ENCODE measurements around the gene IL17RA. TPM values are rescaled to one million over a fixed set of nuclear protein-coding genes. Genes with fewer than 3 reads are reported as not detected.

The IL17RA gene
- total RNA-seq, 1 donor from 2014 or later: 21.5 TPM

GRCh38 chr22:17098379-17098819 is 13.6 kb downstream of the IL17RA start:
- Histone ChIP-seq H2AFZ (ENCODE audit: low read depth, low read length) (no peak overlapping the region), H4K20me1 (ENCODE audit: insufficient read depth, low read length) (peaks cover 51% of the 10 kb centered on the region), H3K9ac (ENCODE audit: low read length) (no peak overlapping the region), H3K4me2 (ENCODE audit: low read length) (no peak overlapping the region), H3K9me3 (ENCODE audit: insufficient read depth, low read depth, low read length) (no peaks in the 10 kb centered on the region), H3K27ac (ENCODE audit: low read depth, low read length) (no peak overlapping the region), H3K36me3 (ENCODE audit: insufficient read depth, low read length) (peaks cover 24% of the 10 kb centered on the region), H3K79me2 (ENCODE audit: insufficient read depth, low read length) (peaks cover 25% of the 10 kb centered on the region), H3K4me3 (ENCODE audit: insufficient read depth, low read depth, low read length) (no peak overlapping the region), H3K27me3 (ENCODE audit: insufficient read depth, low read length) (no peaks in the 10 kb centered on the region), H3K4me1 (ENCODE audit: insufficient read depth, low read length) (no peaks in the 10 kb centered on the region)
- no peak overlapping the region for H3K4me3 Mint-ChIP-seq (ENCODE audit: unreplicated experiment)
- no peaks in the 10 kb centered on the region for H3K9me3 Mint-ChIP-seq (ENCODE audit: unreplicated experiment)
- DNase-seq (ENCODE audit: low read depth) (no peak), FAIRE-seq (no peak)
- H3K4me1 Mint-ChIP-seq (ENCODE audit: low read depth, unreplicated experiment): no peaks in the 10 kb centered on the region
- no peak overlapping the region for H3K27ac Mint-ChIP-seq (ENCODE audit: unreplicated experiment)
- peaks cover 32% of the 10 kb centered on the region for H3K36me3 Mint-ChIP-seq (ENCODE audit: low read depth, unreplicated experiment)
- TF ChIP-seq CTCF (IDR thresholded peaks at IDR 0.05; ENCODE audit: insufficient read depth, low read depth, low read length) (no peak), EZH2 (IDR thresholded peaks at IDR 0.05; ENCODE audit: insufficient read depth, low read length) (no peak)
- H3K27me3 Mint-ChIP-seq (ENCODE audit: low read depth, unreplicated experiment): no peaks in the 10 kb centered on the region

GRCh38 chr22:17100621-17101020 is 15.8 kb downstream of the IL17RA start:
- H3K4me2 ChIP-seq (ENCODE audit: low read length): no peak overlapping the region
- no peak overlapping the region for H3K4me3 ChIP-seq (ENCODE audit: insufficient read depth, low read depth, low read length)
- DNase-seq (ENCODE audit: low read depth) (no peak), FAIRE-seq (no peak)
- H3K9ac ChIP-seq (ENCODE audit: low read length): no peak overlapping the region
- peaks cover 41% of the 10 kb centered on the region for H3K36me3 Mint-ChIP-seq (ENCODE audit: low read depth, unreplicated experiment)
- no peaks in the 10 kb centered on the region for H3K4me1 Mint-ChIP-seq (ENCODE audit: low read depth, unreplicated experiment)
- no peaks in the 10 kb centered on the region for H3K27me3 Mint-ChIP-seq (ENCODE audit: low read depth, unreplicated experiment)
- TF ChIP-seq CTCF (IDR thresholded peaks at IDR 0.05; ENCODE audit: insufficient read depth, low read depth, low read length) (no peak), EZH2 (IDR thresholded peaks at IDR 0.05; ENCODE audit: insufficient read depth, low read length) (no peak)
- no peak overlapping the region for H3K27ac ChIP-seq (ENCODE audit: low read depth, low read length)
- H3K4me3 Mint-ChIP-seq (ENCODE audit: unreplicated experiment): no peak overlapping the region
- no peak overlapping the region for H3K27ac Mint-ChIP-seq (ENCODE audit: unreplicated experiment)
- no peaks in the 10 kb centered on the region for H3K4me1 ChIP-seq (ENCODE audit: insufficient read depth, low read length)
- H3K27me3 ChIP-seq (ENCODE audit: insufficient read depth, low read length): no peaks in the 10 kb centered on the region
- H4K20me1 ChIP-seq (ENCODE audit: insufficient read depth, low read length): peaks cover 37% of the 10 kb centered on the region
- H3K9me3 ChIP-seq (ENCODE audit: insufficient read depth, low read depth, low read length): no peaks in the 10 kb centered on the region
- no peaks in the 10 kb centered on the region for H3K9me3 Mint-ChIP-seq (ENCODE audit: unreplicated experiment)
- H3K36me3 ChIP-seq (ENCODE audit: insufficient read depth, low read length): peaks cover 24% of the 10 kb centered on the region
- H2AFZ ChIP-seq (ENCODE audit: low read depth, low read length): no peak overlapping the region
- peaks cover 7% of the 10 kb centered on the region for H3K79me2 ChIP-seq (ENCODE audit: insufficient read depth, low read length)

GRCh38 chr22:17101475-17102296 is 16.9 kb downstream of the IL17RA start:
- no peaks in the 10 kb centered on the region for H3K27me3 ChIP-seq (ENCODE audit: insufficient read depth, low read length)
- H3K9me3 ChIP-seq (ENCODE audit: insufficient read depth, low read depth, low read length): no peaks in the 10 kb centered on the region
- peaks cover 29% of the 10 kb centered on the region for H4K20me1 ChIP-seq (ENCODE audit: insufficient read depth, low read length)
- peaks cover 41% of the 10 kb centered on the region for H3K36me3 Mint-ChIP-seq (ENCODE audit: low read depth, unreplicated experiment)
- TF ChIP-seq EZH2 (IDR thresholded peaks at IDR 0.05; ENCODE audit: insufficient read depth, low read length) (no peak), CTCF (IDR thresholded peaks at IDR 0.05; ENCODE audit: insufficient read depth, low read depth, low read length) (no peak)
- no peak for FAIRE-seq
- DNase-seq (ENCODE audit: low read depth): no peak
- H3K9me3 Mint-ChIP-seq (ENCODE audit: unreplicated experiment): no peaks in the 10 kb centered on the region
- no peaks in the 10 kb centered on the region for H3K27me3 Mint-ChIP-seq (ENCODE audit: low read depth, unreplicated experiment)
- no peak overlapping the region for H3K4me3 ChIP-seq (ENCODE audit: insufficient read depth, low read depth, low read length)
- H3K79me2 ChIP-seq (ENCODE audit: insufficient read depth, low read length): no peaks in the 10 kb centered on the region
- no peak overlapping the region for H3K27ac Mint-ChIP-seq (ENCODE audit: unreplicated experiment)
- H3K4me3 Mint-ChIP-seq (ENCODE audit: unreplicated experiment): no peak overlapping the region
- H2AFZ ChIP-seq (ENCODE audit: low read depth, low read length): no peak overlapping the region
- H3K4me1 ChIP-seq (ENCODE audit: insufficient read depth, low read length): no peaks in the 10 kb centered on the region
- H3K4me2 ChIP-seq (ENCODE audit: low read length): no peak overlapping the region
- peaks cover 27% of the 10 kb centered on the region for H3K36me3 ChIP-seq (ENCODE audit: insufficient read depth, low read length)
- no peak overlapping the region for H3K9ac ChIP-seq (ENCODE audit: low read length)
- no peak overlapping the region for H3K27ac ChIP-seq (ENCODE audit: low read depth, low read length)
- H3K4me1 Mint-ChIP-seq (ENCODE audit: low read depth, unreplicated experiment): no peaks in the 10 kb centered on the region

Measured in astrocyte (in vitro differentiated cells and primary cell).